Peyer's patch (tissue), 4 donors: ENCODE results near the gene BICC1. TPM values are rescaled to one million over a fixed set of nuclear protein-coding genes. Genes with fewer than 3 reads are reported as not detected.

Experiments
- DNase-seq, 3 donors: peaks; one replicate each; pipeline ENCODE4 v3.0.0-alpha.2; 2017 to 2019
- H3K27ac ChIP-seq, 4 donors: fragments of 200-600 bp; sonication (generic); one replicate each; pipeline ENCODE4 v1.5.1; 2016 to 2019
- H3K27me3 ChIP-seq, 2 donors: fragments of 200-600 bp; sonication (generic); one replicate each; pipeline ENCODE4 v1.5.1; 2019
- H3K36me3 ChIP-seq, 3 donors: fragments of 200-600 bp; sonication (generic); one replicate each; pipeline ENCODE4 v1.5.1; 2016 to 2019
- H3K4me1 ChIP-seq, 4 donors: fragments of 200-600 bp; sonication (generic); one replicate each; pipeline ENCODE4 v1.5.1; 2016 to 2019
- H3K4me3 ChIP-seq, 4 donors: fragments of 200-600 bp; sonication (generic); 1 replicate in 3 of 4; 2 replicates in 1 of 4; pipeline ENCODE4 v1.5.1; 2016 to 2019; ENCODE audit warnings: mild to moderate bottlenecking in 1 of 4
- H3K9me3 ChIP-seq, 4 donors: fragments of 200-600 bp; sonication (generic); one replicate each; pipeline ENCODE4 v1.5.1; 2016 to 2019; ENCODE audit warnings: mild to moderate bottlenecking in 1 of 4
- POLR2A ChIP-seq, 2 donors: fragments of 450-650 bp; IDR thresholded peaks; one replicate each; pipeline ENCODE4 v1.5.1; 2017; ENCODE audit warnings: antibody characterized with exemption in 2 of 2, mild to moderate bottlenecking in 2 of 2, moderate library complexity in 2 of 2
- total RNA-seq, 4 donors: library from RNA; depleted of rRNA; stranded (reverse); fragments of >200 nt; gene quantifications; one replicate each; pipeline ENCODE4 v1.1.0, GENCODE V29; 2016
- TF ChIP-seq, protein P1 (sequence below), 6 experiments: fragments of 450-650 bp in 4 of 6; fragments of 200-600 bp in 2 of 6; sonication (generic) in 1 of 6; IDR thresholded peaks; one replicate each; pipeline ENCODE4 v1.5.1; 2017 to 2019; ENCODE audit warnings: antibody characterized with exemption in 6 of 6, mild to moderate bottlenecking in 3 of 6, moderate library complexity in 1 of 6

Gene BICC1
- total RNA-seq, 4 donors from 2014 or later = 1.1 to 19.0 (median 2.6) TPM

DNA sequence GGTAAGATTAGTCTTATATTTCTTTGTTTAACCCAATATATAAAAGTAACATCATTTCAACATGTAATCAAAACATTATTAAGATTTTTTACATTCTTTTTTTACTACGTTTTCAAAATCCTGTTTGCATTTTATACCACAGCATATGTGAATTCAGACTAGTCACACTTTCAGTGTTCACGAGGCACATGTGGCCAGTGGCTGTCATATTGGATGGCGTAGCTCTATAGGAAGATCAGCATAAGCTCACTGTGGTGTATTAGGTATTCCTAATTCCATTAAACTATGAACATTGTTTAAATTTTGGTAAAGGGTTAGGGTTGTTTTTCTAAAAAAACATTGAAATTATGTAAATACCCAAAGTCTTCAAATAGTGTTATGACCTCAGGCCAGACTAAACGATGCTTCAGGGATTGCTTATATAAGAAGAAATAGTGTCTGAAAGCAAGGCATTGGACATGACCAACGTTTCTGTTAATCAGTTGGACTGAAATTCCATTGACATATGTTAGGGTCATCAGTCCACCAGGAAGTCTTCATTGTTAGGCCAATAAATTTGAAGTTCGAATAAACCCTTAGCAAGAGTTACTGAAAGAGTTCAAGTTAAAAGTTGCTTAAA lies 97.0 kb downstream of the BICC1 start:
- TF ChIP-seq POLR2A (IDR thresholded peaks at IDR 0.05) = no peak
- TF ChIP-seq, protein P1, sequence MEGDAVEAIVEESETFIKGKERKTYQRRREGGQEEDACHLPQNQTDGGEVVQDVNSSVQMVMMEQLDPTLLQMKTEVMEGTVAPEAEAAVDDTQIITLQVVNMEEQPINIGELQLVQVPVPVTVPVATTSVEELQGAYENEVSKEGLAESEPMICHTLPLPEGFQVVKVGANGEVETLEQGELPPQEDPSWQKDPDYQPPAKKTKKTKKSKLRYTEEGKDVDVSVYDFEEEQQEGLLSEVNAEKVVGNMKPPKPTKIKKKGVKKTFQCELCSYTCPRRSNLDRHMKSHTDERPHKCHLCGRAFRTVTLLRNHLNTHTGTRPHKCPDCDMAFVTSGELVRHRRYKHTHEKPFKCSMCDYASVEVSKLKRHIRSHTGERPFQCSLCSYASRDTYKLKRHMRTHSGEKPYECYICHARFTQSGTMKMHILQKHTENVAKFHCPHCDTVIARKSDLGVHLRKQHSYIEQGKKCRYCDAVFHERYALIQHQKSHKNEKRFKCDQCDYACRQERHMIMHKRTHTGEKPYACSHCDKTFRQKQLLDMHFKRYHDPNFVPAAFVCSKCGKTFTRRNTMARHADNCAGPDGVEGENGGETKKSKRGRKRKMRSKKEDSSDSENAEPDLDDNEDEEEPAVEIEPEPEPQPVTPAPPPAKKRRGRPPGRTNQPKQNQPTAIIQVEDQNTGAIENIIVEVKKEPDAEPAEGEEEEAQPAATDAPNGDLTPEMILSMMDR (IDR thresholded peaks at IDR 0.05) = no peak
- Histone ChIP-seq H3K36me3 (no peaks in the 10 kb centered on the region), H3K27me3 (no peaks in the 10 kb centered on the region), H3K4me1 (no peaks in the 10 kb centered on the region), H3K4me3 (no peak overlapping the region), H3K27ac (no peak overlapping the region), H3K9me3 (no peaks in the 10 kb centered on the region)
- DNase-seq = no peak

DNA sequence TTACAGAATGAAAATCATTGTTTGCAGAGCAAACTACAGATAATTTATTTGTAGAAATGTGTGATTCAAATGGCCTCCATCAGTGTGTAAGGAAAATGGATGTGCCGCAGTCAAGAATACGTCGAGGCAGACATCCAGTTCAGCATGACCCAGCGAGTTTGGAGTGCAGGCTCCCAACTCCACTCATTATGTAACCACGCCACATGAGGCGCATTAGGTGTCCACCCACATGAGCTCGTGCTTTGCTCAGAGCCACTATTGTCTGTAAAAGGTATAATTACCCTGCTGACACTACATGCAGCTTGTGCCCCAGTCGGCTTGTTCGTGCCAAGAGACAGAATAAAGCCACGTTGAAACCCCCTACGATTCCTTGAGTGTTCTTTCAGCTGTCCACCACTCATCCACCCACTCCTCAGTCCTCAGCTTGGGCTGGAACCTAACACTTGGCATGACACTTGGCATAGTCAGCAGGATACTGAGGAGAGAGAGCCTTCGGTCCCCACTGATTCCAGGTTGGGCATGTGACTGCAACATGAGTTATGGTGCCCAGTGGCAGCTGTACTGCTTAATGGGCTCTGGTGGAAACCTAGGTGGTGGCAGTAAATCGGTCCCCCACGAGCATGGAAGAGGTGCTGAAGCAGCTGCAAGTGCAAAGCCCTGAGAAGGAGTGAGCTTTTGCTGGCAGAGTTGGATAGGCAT lies 102.7 kb downstream of the BICC1 start:
- TF ChIP-seq POLR2A (IDR thresholded peaks at IDR 0.05) = no peak
- TF ChIP-seq, protein P1 (IDR thresholded peaks at IDR 0.05) = no peak
- no peaks in the 10 kb centered on the region for H3K4me1 ChIP-seq

DNA sequence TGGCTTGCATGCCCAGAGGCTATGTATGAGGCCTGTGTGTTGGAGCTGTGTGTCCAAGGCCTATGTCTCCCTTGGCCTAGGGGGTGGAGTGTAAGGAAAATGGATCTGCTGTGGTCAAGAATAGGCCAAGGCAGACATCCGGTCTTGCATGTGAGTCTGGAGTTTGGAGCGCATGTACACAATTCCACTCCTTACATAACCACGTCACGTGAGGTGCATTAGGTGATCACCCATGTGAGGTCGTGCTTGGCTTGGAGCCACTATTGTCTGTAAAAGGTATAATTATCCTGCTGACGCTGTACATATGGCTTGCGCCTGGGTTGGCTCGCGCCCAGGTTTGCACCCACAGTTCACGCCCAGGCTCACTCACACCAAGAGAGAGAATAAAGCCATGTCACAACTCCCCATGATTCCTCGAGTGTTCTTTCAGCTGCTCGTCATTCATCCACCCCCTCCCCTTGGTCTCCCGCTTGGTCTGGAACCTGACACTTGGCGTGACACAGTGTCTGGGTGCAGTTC lies 105.5 kb downstream of the BICC1 start:
- Histone ChIP-seq H3K4me3 (no peak overlapping the region), H3K9me3 (no peaks in the 10 kb centered on the region)

More for the DNA sequence above, 102.7 kb downstream of the BICC1 start:
- H3K27ac ChIP-seq = no peak overlapping the region
- H3K27me3 ChIP-seq = no peaks in the 10 kb centered on the region
- H3K4me3 ChIP-seq = no peak overlapping the region
- no peak for DNase-seq
- H3K36me3 ChIP-seq = no peaks in the 10 kb centered on the region
- no peaks in the 10 kb centered on the region for H3K9me3 ChIP-seq

DNA sequence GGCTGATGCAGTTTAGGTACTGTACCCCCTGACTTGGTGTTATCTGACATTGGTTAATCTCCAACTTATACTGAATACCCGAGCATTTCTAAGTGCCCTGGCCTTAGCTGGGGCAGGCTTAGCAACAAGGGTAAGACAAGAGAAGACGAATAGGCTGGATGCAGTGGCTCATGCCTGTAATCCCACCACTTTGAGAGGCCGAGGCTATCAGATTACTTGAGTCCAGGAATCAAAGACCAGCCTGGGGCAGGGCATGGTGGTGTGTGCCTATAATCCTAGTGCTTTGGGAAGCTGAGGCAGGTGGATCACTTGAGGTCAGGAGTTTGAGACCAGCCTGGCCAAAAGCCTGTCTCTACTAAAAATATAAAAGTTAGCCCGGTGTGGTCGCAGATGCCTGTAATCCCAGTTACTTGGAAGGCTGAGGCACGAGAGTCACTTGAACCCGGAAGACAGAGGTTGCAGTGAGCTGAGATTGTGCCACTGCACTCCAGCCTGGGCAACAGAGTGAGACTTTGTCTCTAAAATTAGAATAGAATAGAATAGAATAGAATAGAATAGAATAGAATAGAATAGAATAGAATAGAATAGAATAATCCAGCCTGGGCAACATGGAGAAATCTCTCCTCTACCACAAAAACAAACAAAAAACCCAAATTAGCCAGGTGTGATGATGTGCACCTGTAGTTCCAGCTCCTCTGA lies 108.9 kb downstream of the BICC1 start:
- no peak for TF ChIP-seq POLR2A (IDR thresholded peaks at IDR 0.05)
- TF ChIP-seq, protein P1 (IDR thresholded peaks at IDR 0.05) = no peak
- Histone ChIP-seq H3K36me3 (no peaks in the 10 kb centered on the region), H3K27me3 (no peaks in the 10 kb centered on the region), H3K4me1 (no peaks in the 10 kb centered on the region), H3K9me3 (no peaks in the 10 kb centered on the region), H3K4me3 (no peak overlapping the region), H3K27ac (no peak overlapping the region)
- DNase-seq = no peak

More for the DNA sequence above, 105.5 kb downstream of the BICC1 start:
- H3K27ac ChIP-seq = no peak overlapping the region
- no peaks in the 10 kb centered on the region for H3K36me3 ChIP-seq
- DNase-seq = no peak
- no peak for TF ChIP-seq POLR2A (IDR thresholded peaks at IDR 0.05)
- TF ChIP-seq, protein P1 (IDR thresholded peaks at IDR 0.05) = no peak
- no peaks in the 10 kb centered on the region for H3K27me3 ChIP-seq
- no peaks in the 10 kb centered on the region for H3K4me1 ChIP-seq

DNA sequence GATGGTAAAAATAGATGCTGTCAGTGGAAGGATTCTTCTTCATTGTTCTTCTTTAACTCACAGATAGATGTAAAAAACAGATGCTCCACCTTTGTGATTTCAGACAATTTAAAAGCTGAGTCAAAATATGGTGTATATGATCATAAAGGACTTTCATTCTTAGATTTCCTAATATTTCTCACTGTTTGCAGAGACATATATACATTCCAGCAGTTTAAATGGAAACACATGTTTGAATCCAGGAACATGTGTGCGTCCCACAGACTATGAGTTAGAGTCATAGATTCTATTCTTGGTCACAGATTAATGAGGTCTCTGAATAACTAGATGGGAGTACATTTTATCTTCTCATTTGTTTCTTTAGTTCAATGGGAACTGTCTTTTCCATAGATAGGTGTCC lies 109.6 kb downstream of the BICC1 start:
- H3K9me3 ChIP-seq = no peaks in the 10 kb centered on the region

More for the DNA sequence above, 109.6 kb downstream of the BICC1 start:
- no peaks in the 10 kb centered on the region for H3K36me3 ChIP-seq
- no peaks in the 10 kb centered on the region for H3K27me3 ChIP-seq
- no peak overlapping the region for H3K27ac ChIP-seq
- H3K4me1 ChIP-seq = no peaks in the 10 kb centered on the region
- no peak for DNase-seq
- TF ChIP-seq, protein P1 (IDR thresholded peaks at IDR 0.05) = no peak
- TF ChIP-seq POLR2A (IDR thresholded peaks at IDR 0.05) = no peak
- H3K4me3 ChIP-seq = no peak overlapping the region
